Left ventricle myocardium inferior (tissue), 1 donor: ENCODE data around the gene TCF7L2. TPM values are rescaled to one million over a fixed set of nuclear protein-coding genes. Genes with fewer than 3 reads are reported as not detected.
A peak's percentile ranks its signal among the peaks of the same experiment; 100 is the strongest.

Source experiments
- DNase-seq: peaks from one replicate; pipeline ENCODE4 v3.0.0-alpha.2; 2020
- H3K27ac ChIP-seq: fragments of 200-600 bp; replicated peaks from 2 replicates; pipeline ENCODE4 v1.8.0; 2021
- H3K27me3 ChIP-seq: fragments of 200-600 bp; 2 replicates; pipeline ENCODE4 v1.8.0; 2021; ENCODE audit warnings: low read depth
- H3K36me3 ChIP-seq: fragments of 200-600 bp; 2 replicates; pipeline ENCODE4 v1.8.0; 2021
- H3K4me1 ChIP-seq: fragments of 200-600 bp; 2 replicates; pipeline ENCODE4 v1.8.0; 2021
- H3K4me3 ChIP-seq: fragments of 200-600 bp; 2 replicates; pipeline ENCODE4 v1.8.0; 2021; ENCODE audit warnings: mild to moderate bottlenecking, moderate library complexity
- H3K9me3 ChIP-seq: fragments of 200-600 bp; replicated peaks from 2 replicates; pipeline ENCODE4 v1.8.0; 2021
- intact Hi-C: fragments of 100-400 bp; cut with micrococcal nuclease; formaldehyde crosslinking; loops from one replicate; pipeline ENCODE4 v1.11.0; 2022
- long read RNA-seq: library from polyadenylated mRNA; unstranded; transcript quantifications from one replicate; pipeline ENCODE4 v2.0.0, GENCODE V29; 2021
- total RNA-seq: library from RNA; stranded (reverse); fragmentation: NEBNext Ultra II Directional; extraction: Animal tissue kit (Norgen Biotek cat#: 25700); gene quantifications from one replicate; pipeline ENCODE4 v1.2.1, GENCODE V29; 2021
- TF ChIP-seq, protein P1 (sequence below): fragments of 200-600 bp; IDR thresholded peaks from 2 replicates; pipeline ENCODE4 v1.8.0; 2021; ENCODE audit warnings: antibody characterized with exemption, mild to moderate bottlenecking, borderline replicate concordance
- donor health status: DM: no; HTN: yes; CAD: no; lungs with severe emphysema.

The TCF7L2 gene
- total RNA-seq = 8.9 TPM
- long read RNA-seq, partial matches to known transcripts = 5 of 5 reads
- long read RNA-seq, other reads (novel, unspliced or antisense) = 0 of 5 reads

DNA sequence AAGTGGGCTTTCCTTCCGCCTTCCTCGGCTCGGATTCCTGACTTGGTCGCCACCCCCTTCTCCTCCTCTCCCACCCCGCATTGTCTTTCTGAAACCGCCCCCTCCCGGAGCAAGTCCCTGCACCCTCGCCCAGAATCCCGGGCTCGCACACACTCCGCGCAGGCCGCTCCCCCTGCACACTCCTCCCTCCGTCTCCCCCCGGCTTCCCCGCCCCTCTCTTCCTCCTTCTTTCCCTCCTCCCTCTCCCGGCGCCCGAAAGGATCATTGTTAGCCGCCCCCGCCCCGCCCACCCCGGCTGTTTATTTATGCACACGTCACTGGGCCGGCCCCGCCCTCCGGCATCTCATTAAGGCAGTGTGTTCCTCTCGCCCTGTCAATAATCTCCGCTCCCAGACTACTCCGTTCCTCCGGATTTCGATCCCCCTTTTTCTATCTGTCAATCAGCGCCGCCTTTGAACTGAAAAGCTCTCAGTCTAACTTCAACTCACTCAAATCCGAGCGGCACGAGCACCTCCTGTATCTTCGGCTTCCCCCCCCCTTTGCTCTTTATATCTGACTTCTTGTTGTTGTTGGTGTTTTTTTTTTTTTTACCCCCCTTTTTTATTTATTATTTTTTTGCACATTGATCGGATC lies at the start of gene TCF7L2:
TCF7L2 (plus strand) TSS at position 373 of the 633 bp plus-strand sequence. CDS start 510 bp downstream, outside the sequence.
- Histone ChIP-seq H3K4me1 (peaks cover 56% of the 10 kb centered on the region), H3K9me3 (no peaks in the 10 kb centered on the region), H3K36me3 (no peaks in the 10 kb centered on the region), H3K27me3 (no peaks in the 10 kb centered on the region), H3K4me3 (peak within 1 kb of the TSS; percentile 92), H3K27ac (peak within 1 kb of the TSS; percentile 92)
- TF ChIP-seq, protein P1, sequence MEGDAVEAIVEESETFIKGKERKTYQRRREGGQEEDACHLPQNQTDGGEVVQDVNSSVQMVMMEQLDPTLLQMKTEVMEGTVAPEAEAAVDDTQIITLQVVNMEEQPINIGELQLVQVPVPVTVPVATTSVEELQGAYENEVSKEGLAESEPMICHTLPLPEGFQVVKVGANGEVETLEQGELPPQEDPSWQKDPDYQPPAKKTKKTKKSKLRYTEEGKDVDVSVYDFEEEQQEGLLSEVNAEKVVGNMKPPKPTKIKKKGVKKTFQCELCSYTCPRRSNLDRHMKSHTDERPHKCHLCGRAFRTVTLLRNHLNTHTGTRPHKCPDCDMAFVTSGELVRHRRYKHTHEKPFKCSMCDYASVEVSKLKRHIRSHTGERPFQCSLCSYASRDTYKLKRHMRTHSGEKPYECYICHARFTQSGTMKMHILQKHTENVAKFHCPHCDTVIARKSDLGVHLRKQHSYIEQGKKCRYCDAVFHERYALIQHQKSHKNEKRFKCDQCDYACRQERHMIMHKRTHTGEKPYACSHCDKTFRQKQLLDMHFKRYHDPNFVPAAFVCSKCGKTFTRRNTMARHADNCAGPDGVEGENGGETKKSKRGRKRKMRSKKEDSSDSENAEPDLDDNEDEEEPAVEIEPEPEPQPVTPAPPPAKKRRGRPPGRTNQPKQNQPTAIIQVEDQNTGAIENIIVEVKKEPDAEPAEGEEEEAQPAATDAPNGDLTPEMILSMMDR = no peak
- intact Hi-C loops = loop anchor here (10.0 kb wide), 1 partner anchor 85 kb away; no protein-coding TSS in a partner anchor
- DNase-seq = peak; percentile 96

DNA sequence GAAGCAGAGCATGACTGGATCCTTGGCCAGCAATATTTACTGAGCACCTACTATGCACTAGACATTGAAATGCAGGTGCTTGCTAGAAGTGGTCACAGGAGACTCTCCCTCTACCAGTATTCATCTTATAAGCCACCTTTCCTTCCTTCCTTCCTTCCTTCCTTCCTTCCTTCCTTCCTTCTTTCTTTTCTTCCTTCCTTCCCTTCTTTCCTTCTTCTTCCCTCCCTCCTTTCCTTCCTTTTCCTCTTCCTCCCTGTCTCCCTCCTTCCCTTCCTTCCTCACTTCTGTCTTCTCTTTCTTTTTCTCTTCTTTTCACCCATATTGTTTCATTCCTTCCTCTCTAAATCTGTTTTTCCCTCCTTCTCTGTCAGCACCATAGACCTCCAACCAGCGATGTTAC lies 47.3 kb upstream of the TCF7L2 start:
- no peaks in the 10 kb centered on the region for H3K4me1 ChIP-seq
- no peaks in the 10 kb centered on the region for H3K9me3 ChIP-seq
- H3K36me3 ChIP-seq = no peaks in the 10 kb centered on the region
- no peak overlapping the region for H3K4me3 ChIP-seq
- DNase-seq = no peak
- H3K27me3 ChIP-seq = no peaks in the 10 kb centered on the region
- intact Hi-C loops = no loop called here
- no peak overlapping the region for H3K27ac ChIP-seq
- TF ChIP-seq, protein P1 = no peak

DNA sequence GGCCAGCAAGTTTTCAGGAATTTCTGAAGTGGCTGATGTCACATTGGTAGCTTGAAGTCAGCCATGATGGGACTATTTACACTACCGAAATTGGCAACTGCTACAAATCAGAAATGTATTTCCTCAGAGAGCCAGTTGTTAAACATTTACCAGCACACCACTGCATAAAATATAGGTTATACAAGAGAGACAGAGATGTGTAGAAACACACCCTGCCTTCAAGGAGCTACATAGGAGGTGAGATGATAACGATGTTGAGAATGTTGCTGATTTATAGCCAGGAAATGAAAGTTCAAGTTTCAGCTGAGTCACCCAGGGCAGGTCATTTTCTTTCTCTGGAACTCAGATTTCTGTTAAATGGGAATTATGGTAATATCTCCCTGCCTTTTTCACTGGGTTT lies 46.0 kb upstream of the TCF7L2 start:
- Histone ChIP-seq H3K27me3 (no peaks in the 10 kb centered on the region), H3K9me3 (no peaks in the 10 kb centered on the region), H3K36me3 (no peaks in the 10 kb centered on the region), H3K4me3 (no peak overlapping the region), H3K27ac (no peak overlapping the region), H3K4me1 (no peaks in the 10 kb centered on the region)
- TF ChIP-seq, protein P1 = no peak
- no peak for DNase-seq
- intact Hi-C loops = no loop called here

GRCh38 chr10:112906945-112907344 lies 43.1 kb upstream of the TCF7L2 start:
- no peak overlapping the region for H3K4me3 ChIP-seq
- no peaks in the 10 kb centered on the region for H3K9me3 ChIP-seq
- TF ChIP-seq, protein P1 = no peak
- intact Hi-C loops = no loop called here
- no peaks in the 10 kb centered on the region for H3K36me3 ChIP-seq
- H3K27me3 ChIP-seq = no peaks in the 10 kb centered on the region
- DNase-seq = no peak
- H3K4me1 ChIP-seq = no peaks in the 10 kb centered on the region
- no peak overlapping the region for H3K27ac ChIP-seq

GRCh38 chr10:112907893-112908292 lies 42.2 kb upstream of the TCF7L2 start:
- Histone ChIP-seq H3K9me3 (no peaks in the 10 kb centered on the region), H3K4me1 (no peaks in the 10 kb centered on the region), H3K27me3 (no peaks in the 10 kb centered on the region), H3K36me3 (no peaks in the 10 kb centered on the region), H3K27ac (no peak overlapping the region), H3K4me3 (no peak overlapping the region)
- intact Hi-C loops = no loop called here
- TF ChIP-seq, protein P1 = no peak
- DNase-seq = no peak
